ENCODE measurements around the gene PLA2G3. TPM values are rescaled to one million over a fixed set of nuclear protein-coding genes. Genes with fewer than 3 reads are reported as not detected.
A peak's percentile ranks its signal among the peaks of the same experiment; 100 is the strongest.

PLA2G3 gene
- total and polyA plus RNA-seq, 2 of the 13 experiments (the other 11 are each of a cell fraction or from before 2014, with no cell fraction given): 0.12 to 0.42 TPM

DNA sequence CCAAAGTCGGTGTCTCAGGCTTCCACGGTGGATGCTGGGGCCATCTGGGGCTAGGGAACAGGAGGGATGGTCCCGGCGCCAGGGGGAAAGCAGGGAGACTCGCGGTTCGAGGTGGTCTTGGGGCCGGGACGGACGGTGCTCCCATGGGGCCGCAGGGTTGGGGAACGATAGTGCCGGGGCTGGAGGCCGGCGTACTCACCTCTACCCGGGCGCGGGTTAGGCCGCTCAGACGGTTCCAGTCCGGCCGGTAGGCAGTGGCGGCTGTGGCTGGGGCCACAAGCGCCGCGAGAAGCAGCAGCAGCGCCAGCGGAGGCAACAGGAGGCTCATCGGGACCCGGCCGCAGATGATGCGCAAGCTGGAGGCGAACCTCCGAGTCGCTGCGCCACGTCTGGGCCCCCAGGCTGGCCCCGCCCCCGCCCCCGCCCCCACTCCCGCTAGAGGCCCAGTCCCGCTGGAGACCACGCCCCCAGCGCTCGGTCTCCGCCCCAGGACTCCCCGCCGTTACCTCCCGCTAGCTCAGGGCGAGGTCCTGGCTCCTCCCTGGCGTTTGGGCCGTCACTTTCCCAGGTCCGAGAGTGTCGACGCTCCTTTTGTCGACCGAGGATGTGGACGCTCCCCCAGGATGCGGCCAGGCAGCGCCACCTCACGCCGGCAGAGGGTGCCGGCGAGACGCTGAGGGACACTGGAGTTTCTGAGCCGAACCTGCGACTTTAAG, 33.0 kb downstream of the PLA2G3 start, which contains the start of gene SELENOM (continued):
- TF ChIP-seq, protein P1, sequence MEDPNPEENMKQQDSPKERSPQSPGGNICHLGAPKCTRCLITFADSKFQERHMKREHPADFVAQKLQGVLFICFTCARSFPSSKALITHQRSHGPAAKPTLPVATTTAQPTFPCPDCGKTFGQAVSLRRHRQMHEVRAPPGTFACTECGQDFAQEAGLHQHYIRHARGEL (CRISPR knock-in tag; IDR thresholded peaks at IDR 0.05): no peak
- TF ChIP-seq MAFK (conservative IDR thresholded peaks at IDR 0.05 in 1 of 2, IDR thresholded peaks at IDR 0.05 in 1 of 2; ENCODE audit: low read length in 2 of 2): no peak
- TF ChIP-seq, protein P2, sequence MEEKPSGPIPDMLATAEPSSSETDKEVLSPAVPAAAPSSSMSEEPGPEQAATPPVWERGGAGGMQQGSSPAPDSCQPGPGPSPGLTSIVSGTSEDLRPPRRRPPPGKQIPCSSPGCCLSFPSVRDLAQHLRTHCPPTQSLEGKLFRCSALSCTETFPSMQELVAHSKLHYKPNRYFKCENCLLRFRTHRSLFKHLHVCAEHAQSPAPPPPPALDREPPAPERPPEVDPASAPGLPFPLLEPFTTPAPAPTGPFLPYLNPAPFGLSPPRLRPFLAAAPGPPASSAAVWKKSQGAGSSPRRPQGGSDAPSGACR (CRISPR knock-in tag; IDR thresholded peaks at IDR 0.05): no peak
- TF ChIP-seq, protein P3, sequence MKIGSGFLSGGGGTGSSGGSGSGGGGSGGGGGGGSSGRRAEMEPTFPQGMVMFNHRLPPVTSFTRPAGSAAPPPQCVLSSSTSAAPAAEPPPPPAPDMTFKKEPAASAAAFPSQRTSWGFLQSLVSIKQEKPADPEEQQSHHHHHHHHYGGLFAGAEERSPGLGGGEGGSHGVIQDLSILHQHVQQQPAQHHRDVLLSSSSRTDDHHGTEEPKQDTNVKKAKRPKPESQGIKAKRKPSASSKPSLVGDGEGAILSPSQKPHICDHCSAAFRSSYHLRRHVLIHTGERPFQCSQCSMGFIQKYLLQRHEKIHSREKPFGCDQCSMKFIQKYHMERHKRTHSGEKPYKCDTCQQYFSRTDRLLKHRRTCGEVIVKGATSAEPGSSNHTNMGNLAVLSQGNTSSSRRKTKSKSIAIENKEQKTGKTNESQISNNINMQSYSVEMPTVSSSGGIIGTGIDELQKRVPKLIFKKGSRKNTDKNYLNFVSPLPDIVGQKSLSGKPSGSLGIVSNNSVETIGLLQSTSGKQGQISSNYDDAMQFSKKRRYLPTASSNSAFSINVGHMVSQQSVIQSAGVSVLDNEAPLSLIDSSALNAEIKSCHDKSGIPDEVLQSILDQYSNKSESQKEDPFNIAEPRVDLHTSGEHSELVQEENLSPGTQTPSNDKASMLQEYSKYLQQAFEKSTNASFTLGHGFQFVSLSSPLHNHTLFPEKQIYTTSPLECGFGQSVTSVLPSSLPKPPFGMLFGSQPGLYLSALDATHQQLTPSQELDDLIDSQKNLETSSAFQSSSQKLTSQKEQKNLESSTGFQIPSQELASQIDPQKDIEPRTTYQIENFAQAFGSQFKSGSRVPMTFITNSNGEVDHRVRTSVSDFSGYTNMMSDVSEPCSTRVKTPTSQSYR (CRISPR knock-in tag; IDR thresholded peaks at IDR 0.05; ENCODE audit: borderline replicate concordance): peak; percentile 74
- TF ChIP-seq KDM3A (CRISPR knock-in tag; IDR thresholded peaks at IDR 0.05; ENCODE audit: low read depth): 0 out of 2 replicates have a peak, but pooled peaks have one; percentile 62
- no peak for TF ChIP-seq ZNF652 (CRISPR knock-in tag; IDR thresholded peaks at IDR 0.05; ENCODE audit: borderline replicate concordance, low read depth)
- TF ChIP-seq, protein P4, sequence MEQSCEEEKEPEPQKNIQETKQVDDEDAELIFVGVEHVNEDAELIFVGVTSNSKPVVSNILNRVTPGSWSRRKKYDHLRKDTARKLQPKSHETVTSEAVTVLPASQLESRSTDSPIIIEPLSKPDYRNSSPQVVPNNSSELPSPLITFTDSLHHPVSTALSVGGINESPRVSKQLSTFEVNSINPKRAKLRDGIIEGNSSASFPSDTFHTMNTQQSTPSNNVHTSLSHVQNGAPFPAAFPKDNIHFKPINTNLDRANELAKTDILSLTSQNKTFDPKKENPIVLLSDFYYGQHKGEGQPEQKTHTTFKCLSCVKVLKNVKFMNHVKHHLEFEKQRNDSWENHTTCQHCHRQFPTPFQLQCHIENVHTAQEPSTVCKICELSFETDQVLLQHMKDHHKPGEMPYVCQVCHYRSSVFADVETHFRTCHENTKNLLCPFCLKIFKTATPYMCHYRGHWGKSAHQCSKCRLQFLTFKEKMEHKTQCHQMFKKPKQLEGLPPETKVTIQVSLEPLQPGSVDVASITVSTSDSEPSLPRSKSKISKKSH (CRISPR knock-in tag; IDR thresholded peaks at IDR 0.05; ENCODE audit: borderline replicate concordance): no peak
- TF ChIP-seq, protein P5, sequence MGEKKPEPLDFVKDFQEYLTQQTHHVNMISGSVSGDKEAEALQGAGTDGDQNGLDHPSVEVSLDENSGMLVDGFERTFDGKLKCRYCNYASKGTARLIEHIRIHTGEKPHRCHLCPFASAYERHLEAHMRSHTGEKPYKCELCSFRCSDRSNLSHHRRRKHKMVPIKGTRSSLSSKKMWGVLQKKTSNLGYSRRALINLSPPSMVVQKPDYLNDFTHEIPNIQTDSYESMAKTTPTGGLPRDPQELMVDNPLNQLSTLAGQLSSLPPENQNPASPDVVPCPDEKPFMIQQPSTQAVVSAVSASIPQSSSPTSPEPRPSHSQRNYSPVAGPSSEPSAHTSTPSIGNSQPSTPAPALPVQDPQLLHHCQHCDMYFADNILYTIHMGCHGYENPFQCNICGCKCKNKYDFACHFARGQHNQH (CRISPR knock-in tag; IDR thresholded peaks at IDR 0.05): peak; percentile 58; the same call in 1 of the 2 replicates
- TF ChIP-seq, protein P6, sequence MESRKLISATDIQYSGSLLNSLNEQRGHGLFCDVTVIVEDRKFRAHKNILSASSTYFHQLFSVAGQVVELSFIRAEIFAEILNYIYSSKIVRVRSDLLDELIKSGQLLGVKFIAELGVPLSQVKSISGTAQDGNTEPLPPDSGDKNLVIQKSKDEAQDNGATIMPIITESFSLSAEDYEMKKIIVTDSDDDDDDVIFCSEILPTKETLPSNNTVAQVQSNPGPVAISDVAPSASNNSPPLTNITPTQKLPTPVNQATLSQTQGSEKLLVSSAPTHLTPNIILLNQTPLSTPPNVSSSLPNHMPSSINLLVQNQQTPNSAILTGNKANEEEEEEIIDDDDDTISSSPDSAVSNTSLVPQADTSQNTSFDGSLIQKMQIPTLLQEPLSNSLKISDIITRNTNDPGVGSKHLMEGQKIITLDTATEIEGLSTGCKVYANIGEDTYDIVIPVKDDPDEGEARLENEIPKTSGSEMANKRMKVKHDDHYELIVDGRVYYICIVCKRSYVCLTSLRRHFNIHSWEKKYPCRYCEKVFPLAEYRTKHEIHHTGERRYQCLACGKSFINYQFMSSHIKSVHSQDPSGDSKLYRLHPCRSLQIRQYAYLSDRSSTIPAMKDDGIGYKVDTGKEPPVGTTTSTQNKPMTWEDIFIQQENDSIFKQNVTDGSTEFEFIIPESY (CRISPR knock-in tag; IDR thresholded peaks at IDR 0.05): peak; percentile 77; the same call in 1 of the 2 replicates
- 0 out of 2 replicates have a peak, but pooled peaks have one; percentile 26 for TF ChIP-seq PPARG (CRISPR knock-in tag; conservative IDR thresholded peaks at IDR 0.05)
- peak; percentile 57; the same call in 1 of the 2 replicates for TF ChIP-seq KAT8 (CRISPR knock-in tag; IDR thresholded peaks at IDR 0.05)
- TF ChIP-seq STAG1 (CRISPR knock-in tag; IDR thresholded peaks at IDR 0.05): peak; percentile 87
- no peak for TF ChIP-seq NR2F1 (CRISPR knock-in tag; IDR thresholded peaks at IDR 0.05)
- TF ChIP-seq EEA1 (CRISPR knock-in tag; IDR thresholded peaks at IDR 0.05; ENCODE audit: borderline replicate concordance): peak; percentile 41; the same call in 1 of the 2 replicates
- peak; percentile 17; the same call in 1 of the 2 replicates for TF ChIP-seq ZNF777 (CRISPR knock-in tag; IDR thresholded peaks at IDR 0.05)
- TF ChIP-seq CEBPG (CRISPR knock-in tag; IDR thresholded peaks at IDR 0.05): no peak
- 0 out of 2 replicates have a peak, but pooled peaks have one; percentile 26 for TF ChIP-seq KDM4B (CRISPR knock-in tag; IDR thresholded peaks at IDR 0.05)
- TF ChIP-seq REPIN1 (CRISPR knock-in tag; IDR thresholded peaks at IDR 0.05; ENCODE audit: borderline replicate concordance, low read depth): 0 out of 2 replicates have a peak, but pooled peaks have one; percentile 26
- 0 out of 2 replicates have a peak, but pooled peaks have one; percentile 48 for TF ChIP-seq ZNF761 (CRISPR knock-in tag; conservative IDR thresholded peaks at IDR 0.05)
- peak; percentile 27; the same call in 1 of the 2 replicates for TF ChIP-seq ZNF713 (CRISPR knock-in tag; IDR thresholded peaks at IDR 0.05)
